ENCODE measurements around the gene ANKFN1.

GRCh38 chr17:56247816-56248215, 94.5 kb downstream of the ANKFN1 start:
- TF ChIP-seq POLR2A (IDR thresholded peaks at IDR 0.05) (no peak), CTCF (IDR thresholded peaks at IDR 0.05) (no peak)
